ENCODE results near the gene PLEKHA1.
A peak's percentile ranks its signal among the peaks of the same experiment; 100 is the strongest.

The PLEKHA1 gene

GRCh38 chr10:122374237-122374858, at the start of gene PLEKHA1:
TSS of gene PLEKHA1 (plus strand) at chr10:122374708. CDS start at chr10:122393201, 18,493 bp downstream.
- DNase-seq: peak; percentile 84

GRCh38 chr10:122325235-122325634, 49.3 kb upstream of the PLEKHA1 start:
- DNase-seq: no peak

GRCh38 chr10:122326385-122326784, 48.1 kb upstream of the PLEKHA1 start:
- no peak for DNase-seq

GRCh38 chr10:122326806-122327205, 47.7 kb upstream of the PLEKHA1 start:
- DNase-seq: no peak

GRCh38 chr10:122327237-122328206, 47.0 kb upstream of the PLEKHA1 start:
- DNase-seq: no peak

- no peak for DNase-seq
Measured at GRCh38 chr10:122328676-122329075, 45.8 kb upstream of the PLEKHA1 start.

GRCh38 chr10:122329416-122329815, 45.1 kb upstream of the PLEKHA1 start:
- DNase-seq: no peak

- DNase-seq: no peak
Measured at GRCh38 chr10:122331100-122331499, 43.4 kb upstream of the PLEKHA1 start.

GRCh38 chr10:122331615-122332446, 42.7 kb upstream of the PLEKHA1 start:
- no peak for DNase-seq

GRCh38 chr10:122333037-122333436, 41.5 kb upstream of the PLEKHA1 start:
- DNase-seq: no peak

GRCh38 chr10:122336332-122336731, 38.2 kb upstream of the PLEKHA1 start:
- no peak for DNase-seq

GRCh38 chr10:122336961-122337360, 37.5 kb upstream of the PLEKHA1 start:
- DNase-seq: no peak

- no peak for DNase-seq
Measured at GRCh38 chr10:122338609-122339441, 35.7 kb upstream of the PLEKHA1 start.

- no peak for DNase-seq
Measured at GRCh38 chr10:122341141-122341810, 33.2 kb upstream of the PLEKHA1 start.

- peak; percentile 33 for DNase-seq
Measured at GRCh38 chr10:122342293-122343134, 32.0 kb upstream of the PLEKHA1 start.

GRCh38 chr10:122343135-122343800, 31.2 kb upstream of the PLEKHA1 start:
- DNase-seq: no peak

- no peak for DNase-seq
Measured at GRCh38 chr10:122343936-122344335, 30.6 kb upstream of the PLEKHA1 start.

- no peak for DNase-seq
Measured at GRCh38 chr10:122344741-122345258, 29.7 kb upstream of the PLEKHA1 start.

- no peak for DNase-seq
Measured at GRCh38 chr10:122346326-122346950, 28.1 kb upstream of the PLEKHA1 start.
